Middle frontal gyrus (tissue), 1 donor: Measurements from ENCODE around the gene FCN3.

Source experiments
- DNase-seq: peaks from one replicate; pipeline ENCODE4 v3.0.0-alpha.2; 2015; ENCODE audit warnings: low spot score; ENCODE audit errors: extremely low spot score

The FCN3 gene

DNA sequence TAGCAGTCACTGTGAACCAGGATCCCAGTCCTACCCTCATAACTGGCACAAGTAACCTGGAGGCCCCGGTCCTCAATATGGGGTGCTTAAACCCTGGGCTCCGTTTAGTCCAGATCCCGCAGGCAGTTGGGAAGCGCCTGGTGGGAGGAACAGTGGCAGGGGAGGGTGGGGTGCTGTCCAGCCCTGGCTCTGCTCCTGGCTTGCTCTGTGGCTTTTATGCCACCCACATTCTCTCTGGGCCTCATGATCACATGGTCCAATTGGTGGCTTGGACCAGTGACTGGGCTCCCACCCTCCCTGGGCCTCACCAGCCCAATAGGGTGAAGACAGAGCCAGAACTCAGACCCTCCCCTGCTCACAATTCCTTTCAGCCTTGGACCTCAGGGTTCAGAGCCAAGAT is 5.6 kb upstream of the FCN3 start:
- no peak for DNase-seq

DNA sequence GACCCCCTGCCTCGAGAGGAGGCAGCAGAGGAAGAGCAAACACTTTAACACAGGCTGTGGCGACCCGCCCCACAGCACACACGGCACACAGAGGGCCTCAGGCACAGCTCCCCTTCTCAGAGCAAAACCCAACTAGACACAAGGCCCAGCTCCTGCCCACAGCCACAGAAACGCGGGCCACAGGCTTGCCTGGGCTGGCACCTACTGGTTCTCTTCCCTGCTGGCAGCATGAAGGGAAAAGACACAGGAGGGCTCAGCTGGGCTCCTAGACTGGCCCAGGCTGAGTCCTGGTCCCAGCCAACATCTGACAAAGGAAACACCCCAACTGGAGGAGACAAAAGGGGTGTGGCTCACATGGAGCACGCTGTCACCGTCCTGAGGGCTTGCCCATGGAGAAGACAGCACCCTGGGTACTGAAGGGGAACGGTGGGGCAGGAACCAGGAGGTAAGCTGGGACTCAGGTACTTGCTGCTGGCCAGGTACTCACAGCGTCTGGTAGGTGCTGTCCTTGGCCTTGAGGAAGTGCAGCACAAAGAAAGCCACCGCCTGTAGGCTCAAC is 5.0 kb upstream of the FCN3 start:
- DNase-seq: no peak

DNA sequence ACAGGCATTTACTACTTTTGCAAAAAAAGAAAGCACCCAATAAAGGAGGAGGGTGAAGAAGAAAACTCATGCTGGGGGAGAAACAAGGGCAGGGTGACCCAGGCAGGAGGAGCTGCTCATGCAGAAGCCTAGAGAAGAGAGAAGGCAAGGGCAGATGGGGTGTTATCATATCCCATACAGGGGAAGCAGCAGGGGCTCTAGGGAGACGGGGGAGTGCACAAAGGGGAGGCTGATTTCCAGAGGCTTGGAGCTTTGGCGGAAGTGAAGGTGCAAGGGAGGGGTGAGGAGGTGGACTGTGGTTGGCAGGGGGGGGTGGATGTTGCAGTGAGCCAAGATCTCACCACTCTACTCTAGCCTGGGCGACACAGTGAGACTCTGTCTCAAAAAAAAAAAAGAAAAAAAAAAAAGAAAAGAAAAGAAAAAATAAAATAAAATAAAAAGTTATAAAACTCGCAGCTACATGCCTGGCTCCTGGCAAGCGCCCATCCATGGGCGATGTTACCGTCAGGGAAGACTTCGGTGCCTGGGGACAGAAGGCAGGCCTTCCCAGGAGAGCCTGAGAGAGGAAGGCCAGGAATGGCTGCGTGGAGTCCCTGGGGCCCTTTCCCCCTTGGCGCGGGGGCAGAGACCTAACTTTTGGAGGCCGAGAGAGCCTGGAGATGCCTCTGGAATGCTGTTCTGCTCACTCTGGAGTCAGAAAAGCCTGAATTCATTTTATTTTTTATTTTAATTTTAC is 3.3 kb upstream of the FCN3 start:
- no peak for DNase-seq

DNA sequence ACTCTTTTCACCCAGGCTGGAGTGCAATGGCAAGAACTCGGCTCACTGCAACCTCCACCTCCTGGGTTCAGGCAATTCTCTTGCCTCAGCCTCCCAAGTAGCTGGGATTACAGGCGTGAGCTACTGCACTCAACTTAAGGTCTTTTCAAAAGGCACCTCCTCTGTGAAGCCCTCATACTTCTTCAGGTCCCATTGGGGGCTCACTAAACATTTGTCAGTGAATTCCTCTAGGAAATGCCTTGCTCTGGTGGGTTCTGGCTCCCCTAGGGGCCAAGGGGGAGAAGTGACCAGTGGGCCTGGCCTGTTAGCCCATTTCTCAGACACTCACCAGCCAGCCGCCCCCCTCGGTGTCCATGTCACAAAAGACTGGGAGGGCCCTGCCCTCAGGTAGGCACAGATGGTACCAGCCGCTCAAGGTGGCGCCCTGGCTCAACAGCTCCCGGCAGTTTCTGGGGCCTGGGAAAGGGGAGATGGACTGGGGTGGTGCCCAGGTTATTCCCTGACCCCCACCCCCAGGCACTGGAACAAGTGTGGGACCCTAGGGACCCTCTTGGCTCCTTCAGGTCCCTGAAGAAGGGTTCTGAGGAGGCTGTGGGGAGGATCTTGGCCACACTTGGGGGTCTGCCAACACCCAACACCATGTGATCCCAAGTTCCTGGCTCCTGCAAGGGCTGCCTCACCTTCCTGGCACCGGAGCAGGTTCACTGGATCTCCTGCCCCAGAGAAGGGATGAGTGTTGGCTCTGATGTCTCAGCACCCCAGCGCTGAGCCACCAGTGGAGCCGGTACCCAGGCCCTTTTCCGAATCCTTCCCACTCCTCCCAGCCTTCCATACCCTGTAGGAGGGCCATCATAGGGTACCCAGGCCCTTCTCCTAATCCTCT is 1.6 kb downstream of the FCN3 start:
- DNase-seq: no peak

DNA sequence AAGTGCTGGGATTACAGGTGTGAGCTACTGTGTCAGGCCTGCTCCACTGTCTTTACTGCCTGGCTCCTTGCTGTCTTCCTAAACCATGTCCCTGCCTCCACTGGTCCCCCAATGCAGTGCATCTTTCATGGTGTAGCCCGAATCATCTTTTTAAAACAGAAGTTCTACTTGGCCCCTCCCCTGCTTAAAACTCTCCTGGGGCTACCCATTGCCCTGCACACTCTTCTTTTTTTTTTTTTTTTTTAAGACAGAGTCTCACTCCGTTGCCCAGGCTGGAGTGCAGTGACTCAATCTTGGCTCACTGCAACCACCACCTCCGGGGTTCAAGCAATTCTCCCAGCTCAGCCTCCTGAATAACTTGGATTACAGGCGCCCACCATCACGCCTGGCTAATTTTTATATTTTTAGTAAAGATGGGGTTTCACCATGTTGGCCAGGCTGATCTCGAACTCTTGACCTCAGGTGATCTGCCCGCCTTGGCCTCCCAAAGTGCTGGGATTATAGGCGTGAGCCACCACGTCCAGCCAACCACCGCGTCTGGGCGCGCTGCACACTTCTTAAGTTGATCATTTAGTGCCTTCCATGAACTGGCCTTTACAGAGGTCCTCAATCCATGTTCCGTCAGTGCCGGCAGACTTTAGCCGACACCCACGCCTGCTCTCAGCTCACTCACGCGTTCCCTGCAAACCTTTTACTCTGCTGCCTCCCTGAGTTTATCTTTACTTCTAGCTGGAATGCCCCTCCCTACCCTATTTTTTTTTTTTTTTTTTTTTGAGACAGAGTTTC is 2.4 kb downstream of the FCN3 start:
- DNase-seq: no peak

DNA sequence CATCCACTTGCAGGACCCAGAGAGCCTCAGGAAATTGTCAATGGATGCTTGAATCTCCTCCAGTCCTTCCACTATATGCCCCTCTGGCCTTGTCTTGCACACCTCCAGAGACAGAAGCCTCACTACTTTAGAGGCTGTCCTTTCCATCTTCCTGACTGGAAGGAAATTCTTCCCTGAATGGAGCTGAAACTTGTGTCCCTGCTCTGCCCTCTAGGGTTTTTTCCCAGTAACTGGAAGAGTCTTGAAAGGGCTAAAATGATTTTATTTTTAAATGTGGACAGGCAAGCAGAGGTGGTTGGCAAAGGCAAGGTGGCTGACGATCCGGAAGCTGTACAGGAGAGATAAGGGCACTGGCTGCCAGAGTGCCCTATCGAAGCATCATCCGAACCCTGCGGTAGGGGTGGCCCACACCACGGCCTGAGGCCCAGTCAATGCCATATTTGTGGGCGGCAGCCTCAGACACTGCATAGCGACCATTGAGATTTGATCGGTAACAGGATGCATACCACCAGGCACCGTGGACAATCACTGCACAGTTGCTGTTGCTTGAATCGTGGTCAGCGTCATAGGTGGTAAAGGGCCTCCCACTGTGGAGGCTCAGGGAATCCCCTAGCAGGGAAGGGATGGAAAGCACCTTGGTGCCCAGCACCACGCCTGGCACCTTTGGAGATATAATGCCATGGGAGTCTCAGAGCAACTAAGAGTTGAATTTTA is 5.6 kb downstream of the FCN3 start:
- no peak for DNase-seq

DNA sequence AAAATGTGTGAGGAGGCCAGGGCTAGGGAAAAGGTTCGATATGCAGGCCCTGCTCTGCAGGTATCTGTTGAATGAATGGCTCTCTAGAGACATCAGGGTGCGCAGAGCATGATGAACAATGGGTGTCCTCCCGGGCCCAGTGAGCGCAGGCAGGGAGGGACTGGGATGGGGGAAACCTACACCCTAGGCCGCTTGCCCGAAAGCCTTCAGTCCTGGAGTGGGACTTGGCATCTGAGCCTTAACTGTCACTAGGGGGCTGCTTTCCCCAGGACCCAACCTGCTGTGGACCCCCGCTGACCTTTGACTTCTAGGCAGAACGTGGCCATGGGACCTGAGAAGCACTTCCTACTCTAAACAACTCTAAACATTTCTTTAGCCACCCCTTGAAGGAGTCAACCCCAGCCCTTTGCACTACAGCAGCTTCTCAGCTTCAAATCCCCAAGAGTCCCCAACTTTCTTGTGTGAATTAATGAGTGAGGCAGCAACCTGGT is 7.4 kb downstream of the FCN3 start:
- no peak for DNase-seq

DNA sequence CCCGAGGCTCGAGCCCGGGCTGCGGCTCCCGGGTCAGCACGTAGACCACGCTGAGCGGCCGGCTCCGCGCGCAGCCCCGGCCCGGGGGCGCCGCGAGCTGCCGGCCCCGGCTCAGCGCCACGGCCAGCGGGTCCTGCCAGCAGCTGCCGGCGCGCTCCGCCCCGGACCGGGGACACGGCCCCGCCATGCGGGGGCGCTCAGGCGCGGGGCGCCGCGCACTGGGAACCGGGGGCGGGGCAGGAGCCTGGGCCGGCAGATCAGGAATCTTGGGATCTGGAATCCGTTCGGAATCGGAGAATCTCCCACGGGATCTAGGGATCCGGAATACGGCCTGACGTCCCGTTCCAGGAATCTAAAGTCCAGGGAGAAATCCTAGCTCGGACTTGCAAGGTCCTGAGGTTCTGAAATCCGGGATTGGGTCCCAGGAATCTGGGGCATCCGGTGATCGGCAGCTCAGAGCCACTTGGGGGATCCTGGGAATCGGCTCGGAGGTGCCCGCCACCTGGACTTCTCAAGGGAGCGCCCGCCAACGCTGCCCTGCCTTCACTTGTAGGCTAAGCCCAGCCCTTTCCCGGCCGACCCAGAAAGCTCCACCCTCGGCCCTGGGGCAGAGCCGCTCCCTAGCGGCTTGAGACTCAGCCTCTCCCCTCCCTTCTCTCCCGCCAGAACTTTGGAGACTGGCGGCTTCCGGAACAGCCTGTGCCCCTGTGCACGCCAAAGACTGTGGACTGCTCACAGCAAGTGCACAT is 8.0 kb downstream of the FCN3 start, which contains the start of gene MAP3K6:
Gene MAP3K6, minus strand, starts transcription at position 551 of the 749 bp plus-strand sequence. Its CDS starts 364 bp downstream, at position 187.
- no peak for DNase-seq

DNA sequence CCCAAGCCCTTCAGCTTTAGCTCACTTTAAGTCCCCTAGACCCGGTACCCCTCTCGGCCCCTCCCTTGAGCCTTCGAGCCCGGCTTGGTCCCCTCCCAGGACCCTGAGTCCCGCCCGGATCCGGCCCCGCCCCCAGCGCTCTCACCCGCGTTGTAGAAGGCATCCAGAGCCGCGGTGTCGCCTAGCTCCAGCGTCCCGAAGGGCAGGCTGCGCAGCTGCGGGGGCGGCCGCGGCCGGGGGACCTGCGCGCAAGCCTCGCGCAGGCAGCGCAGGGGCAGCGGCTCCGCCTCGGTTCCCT is 8.6 kb downstream of the FCN3 start:
- no peak for DNase-seq

DNA sequence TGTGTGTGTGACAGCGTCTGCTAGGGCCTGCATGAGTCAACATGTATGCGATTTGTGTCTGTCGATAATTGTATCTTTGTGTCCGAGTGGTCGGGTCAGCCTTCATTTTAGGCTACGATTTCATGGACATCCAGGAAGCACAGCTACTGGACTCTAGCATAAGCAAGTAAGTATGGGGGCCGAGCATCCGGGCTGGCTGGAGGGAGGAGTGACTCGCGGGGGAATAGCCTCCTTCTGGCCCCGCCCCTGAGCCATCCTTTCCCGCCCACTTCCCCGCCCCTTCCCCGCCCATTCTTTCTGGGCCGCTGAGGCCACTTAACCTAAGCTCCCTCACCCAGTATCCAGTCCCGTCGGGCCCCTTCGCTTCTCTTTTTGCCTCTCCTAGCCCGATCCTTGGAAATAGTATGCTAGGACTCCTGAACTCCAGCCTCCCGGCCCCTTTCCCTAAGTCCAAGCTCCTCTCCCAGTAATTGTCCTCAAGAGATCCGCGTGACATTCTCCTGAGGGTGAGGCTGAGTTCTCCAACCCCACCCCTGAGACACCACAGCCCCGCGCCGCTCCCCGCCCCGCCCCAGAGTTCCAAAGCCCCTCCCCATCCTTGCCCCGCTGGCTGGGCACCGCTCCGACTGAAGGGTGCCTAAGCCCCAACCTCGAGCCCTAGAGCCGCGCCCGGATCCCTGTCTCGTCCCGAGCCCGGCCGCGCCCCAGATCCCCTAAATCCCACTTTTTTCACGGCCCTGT is 9.1 kb downstream of the FCN3 start:
- peak; percentile 46 for DNase-seq

DNA sequence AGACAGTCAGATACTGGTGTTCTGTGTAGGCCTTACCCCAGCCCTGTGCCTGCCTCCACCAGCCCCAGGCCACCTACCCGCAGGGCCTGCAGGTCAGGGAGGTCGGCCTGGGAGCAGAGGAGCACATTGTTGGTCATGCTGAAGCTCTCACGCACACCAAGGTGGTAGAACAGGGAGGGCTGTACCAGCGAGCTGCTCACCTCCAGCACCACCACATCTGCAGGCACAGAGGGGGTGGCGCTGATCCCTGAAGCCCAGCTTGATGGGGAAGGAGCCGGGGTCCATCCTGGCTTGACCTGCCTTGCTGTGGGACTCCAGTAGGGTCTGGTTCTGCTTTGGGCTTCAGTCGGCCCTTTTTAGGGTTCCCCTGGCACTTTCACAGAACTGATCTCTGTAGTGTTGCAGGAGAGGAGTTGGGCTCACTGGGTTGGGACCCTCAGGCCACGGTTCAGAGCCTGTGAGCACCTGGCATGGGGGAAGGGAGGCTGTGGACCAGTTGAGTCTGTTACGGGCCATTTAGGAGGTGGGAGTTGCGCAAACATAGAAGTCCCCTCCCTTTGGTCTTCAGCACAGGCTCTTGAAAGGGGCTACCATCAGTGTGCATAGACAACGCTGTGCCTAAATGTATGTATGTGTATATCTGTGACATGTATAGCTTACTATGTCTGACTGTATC is 9.8 kb downstream of the FCN3 start:
- no peak for DNase-seq

DNA sequence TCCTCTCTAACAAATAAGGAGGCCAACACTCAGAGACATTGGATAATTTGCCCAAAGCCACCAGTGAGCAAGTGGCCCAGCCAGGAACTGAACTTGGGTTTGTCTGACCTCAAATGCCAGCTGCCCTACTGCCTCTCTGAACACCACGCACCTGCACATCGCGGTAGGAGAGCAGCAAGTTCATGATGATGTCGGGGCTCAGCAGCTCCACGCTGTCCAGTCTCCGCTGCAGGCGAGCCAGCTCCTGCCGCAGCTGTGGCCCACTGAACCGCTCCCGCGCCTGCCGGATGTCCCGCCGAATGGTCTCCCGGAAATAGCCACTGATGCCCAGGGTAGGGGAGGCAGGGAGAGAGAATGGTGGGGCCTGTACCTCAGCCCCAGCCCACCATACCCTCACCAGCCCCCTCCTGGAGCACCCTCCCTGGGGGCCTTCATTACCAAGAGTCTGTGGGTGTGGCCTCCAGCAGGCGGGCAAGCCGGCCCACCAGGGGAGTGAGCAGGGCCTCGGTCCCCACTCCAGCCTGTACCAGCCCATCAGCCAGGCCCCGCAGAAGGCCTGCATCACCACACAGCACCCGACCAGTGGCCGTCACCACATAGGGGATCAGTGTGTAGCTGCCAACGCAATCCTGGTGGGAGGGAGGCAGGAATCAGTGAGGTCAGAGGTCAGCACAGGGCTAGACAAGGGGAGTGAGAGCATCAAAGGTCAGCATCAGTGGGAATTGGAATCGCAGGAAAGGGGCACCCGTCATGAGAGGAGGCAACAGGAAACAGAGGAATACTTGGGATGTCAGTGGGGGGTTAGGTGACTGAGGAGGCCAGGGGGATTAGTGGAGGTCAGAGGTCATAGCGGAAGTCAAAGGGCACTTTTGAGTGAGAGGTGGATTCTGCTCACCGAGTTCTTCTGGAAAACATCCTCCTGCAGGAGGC is 10.6 kb downstream of the FCN3 start:
- no peak for DNase-seq

DNA sequence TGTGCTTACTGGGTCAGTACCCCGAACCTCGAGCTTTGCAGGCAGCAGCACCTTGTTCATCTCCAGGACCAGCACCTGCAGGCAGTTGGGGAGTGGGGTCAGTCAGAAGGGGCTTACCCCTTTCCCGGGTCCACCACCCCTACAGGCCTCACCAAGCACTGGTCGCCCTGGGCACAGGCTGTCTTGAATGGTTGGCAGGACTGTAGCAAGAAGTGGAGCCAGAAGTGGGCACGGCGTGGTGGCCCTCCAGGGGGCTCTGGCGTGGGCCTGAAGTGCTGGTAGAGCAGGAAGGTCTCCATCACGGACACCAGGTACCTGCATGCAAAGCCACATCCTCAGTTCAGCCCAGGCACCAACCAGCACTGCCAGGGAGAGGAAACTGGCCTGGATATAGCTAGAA is 13.1 kb downstream of the FCN3 start:
- no peak for DNase-seq

DNA sequence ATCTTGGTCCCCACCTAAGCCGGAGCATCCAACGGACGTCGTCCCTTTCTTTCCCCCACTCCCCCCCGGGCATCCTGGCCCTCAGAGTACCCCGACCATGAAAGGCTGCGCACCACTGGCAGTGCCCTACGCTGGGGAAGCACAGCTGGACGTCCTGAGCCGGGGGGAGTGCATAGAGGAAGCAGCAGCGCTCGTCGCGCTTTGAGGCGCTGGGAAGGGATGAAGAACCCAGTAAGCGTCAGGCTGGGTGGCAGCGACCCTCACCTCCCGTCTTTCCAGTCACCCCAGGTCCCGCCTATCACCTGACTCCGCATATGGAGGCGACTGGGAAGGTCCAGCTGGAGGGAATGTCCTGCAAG is 13.6 kb downstream of the FCN3 start:
- DNase-seq: no peak

DNA sequence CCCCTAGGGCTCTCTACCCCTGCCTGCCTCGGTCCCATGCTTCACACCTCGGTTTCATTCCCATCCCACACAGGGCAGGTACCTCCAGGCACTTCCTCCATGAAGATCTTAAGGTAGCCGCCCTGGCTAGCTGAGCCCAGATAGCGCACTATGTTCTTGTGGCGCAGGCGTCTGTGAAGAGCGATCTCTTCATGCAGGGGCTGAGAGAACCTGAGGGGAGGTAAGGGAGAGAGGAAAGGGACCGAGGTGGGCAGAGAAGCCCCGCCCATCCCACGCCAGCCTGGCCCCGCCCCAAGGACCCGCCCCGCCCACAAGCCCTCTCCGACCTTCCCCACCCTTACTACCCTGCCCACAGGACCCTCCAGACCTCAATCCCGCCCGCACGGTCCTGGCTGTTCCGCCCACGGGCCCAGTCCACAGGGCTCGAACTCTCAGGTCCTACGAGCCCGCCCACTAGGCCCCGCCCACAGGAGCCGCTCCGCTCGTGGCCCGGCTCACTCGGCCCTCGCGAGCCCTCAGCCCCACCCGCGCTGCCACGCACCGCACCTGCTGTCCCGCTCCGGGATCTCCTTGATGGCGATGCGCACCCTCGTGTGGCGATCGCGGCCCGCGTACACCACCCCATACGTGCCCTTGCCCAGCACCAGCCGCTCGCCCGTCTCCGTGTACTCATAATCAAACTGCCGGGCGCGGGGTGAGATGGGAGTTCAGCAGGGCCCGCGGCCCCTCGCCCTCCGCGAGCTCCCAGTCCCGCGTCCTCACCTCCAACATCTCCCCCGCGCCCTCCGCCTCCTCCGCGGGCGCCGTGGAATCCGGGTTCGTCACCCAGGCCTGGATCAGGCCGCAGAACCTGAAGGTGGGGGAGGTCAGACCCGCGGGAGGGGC is 14.2 kb downstream of the FCN3 start:
- DNase-seq: no peak

DNA sequence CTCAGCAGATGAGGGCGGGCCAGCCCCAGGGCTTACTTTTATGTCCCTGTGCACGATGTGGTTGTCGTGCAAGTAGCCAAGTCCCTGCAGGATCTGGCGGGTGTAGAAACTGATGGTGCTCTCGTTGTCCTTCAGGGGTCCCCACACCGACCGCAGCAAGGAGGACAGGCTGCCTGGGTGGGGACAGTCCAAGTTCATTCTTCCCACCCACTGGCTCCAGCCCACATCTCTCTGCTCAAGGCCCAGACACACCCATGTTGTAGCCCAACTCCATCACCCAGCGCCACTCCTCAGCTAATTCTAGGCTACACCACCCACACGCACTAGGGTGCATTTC is 14.8 kb downstream of the FCN3 start:
- DNase-seq: no peak

DNA sequence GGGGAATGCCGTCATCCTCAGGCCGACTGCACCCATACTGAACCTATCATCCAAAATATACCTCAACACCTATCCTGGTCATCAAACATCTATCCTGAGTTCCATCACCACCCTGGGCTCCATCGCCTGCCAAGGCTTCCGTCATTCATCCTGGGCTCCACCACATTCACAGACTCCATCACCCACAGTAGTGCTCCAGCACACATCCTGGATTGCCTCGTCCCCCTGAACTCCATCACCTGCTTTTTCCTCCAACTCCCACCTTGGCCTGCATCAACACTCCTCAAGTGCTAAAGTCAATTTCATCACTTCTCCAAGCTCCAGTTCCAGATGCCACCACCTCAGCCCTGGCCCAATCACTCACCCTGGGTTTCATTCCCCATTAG is 15.7 kb downstream of the FCN3 start:
- no peak for DNase-seq
